ENCODE measurements around the gene ITGAD. TPM values are rescaled to one million over a fixed set of nuclear protein-coding genes. Genes with fewer than 3 reads are reported as not detected.

Gene ITGAD
- total RNA-seq, 1 experiment from 2014 or later = not detected

DNA sequence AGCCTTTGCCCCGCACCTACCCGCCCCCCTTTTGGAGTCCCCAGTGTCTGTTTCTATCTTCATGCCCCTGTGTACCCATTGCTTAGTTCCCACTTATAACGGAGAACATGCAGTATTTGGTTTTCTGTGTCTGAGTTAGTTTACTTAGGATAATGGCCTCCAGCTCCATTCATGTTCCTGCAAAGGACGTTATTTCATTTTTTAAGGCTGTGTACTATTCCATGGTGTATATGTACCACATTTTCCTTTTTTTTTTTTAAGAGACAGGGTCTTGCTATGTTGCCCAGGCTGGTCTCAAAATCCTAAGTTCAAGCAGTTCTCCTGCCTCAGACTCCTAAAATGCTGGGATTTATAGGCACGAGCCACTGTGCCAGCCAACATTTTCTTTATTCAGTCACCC is 74.7 kb downstream of the ITGAD start:
- POLR2A ChIA-PET (ENCODE audit: low non-redundant PET) = no interaction called here
- no TSS peak for BruUV-seq (replicated peaks)
- H3K36me3 ChIP-seq (ENCODE audit: insufficient read depth, low read length, poor library complexity, severe bottlenecking) = no peaks in the 10 kb centered on the region
- no peaks in the 10 kb centered on the region for H3K9me3 ChIP-seq (ENCODE audit: low read depth, low read length, poor library complexity, severe bottlenecking)
- intact Hi-C loops (cut with micrococcal nuclease; ENCODE audit: unreplicated experiment) = no loop called here
- no peak for DNase-seq (ENCODE audit: low spot score)
- TF ChIP-seq, protein P1, sequence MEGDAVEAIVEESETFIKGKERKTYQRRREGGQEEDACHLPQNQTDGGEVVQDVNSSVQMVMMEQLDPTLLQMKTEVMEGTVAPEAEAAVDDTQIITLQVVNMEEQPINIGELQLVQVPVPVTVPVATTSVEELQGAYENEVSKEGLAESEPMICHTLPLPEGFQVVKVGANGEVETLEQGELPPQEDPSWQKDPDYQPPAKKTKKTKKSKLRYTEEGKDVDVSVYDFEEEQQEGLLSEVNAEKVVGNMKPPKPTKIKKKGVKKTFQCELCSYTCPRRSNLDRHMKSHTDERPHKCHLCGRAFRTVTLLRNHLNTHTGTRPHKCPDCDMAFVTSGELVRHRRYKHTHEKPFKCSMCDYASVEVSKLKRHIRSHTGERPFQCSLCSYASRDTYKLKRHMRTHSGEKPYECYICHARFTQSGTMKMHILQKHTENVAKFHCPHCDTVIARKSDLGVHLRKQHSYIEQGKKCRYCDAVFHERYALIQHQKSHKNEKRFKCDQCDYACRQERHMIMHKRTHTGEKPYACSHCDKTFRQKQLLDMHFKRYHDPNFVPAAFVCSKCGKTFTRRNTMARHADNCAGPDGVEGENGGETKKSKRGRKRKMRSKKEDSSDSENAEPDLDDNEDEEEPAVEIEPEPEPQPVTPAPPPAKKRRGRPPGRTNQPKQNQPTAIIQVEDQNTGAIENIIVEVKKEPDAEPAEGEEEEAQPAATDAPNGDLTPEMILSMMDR (conservative IDR thresholded peaks at IDR 0.05; ENCODE audit: low read depth, low read length) = no peak
- no peak for TF ChIP-seq EZH2 (IDR thresholded peaks at IDR 0.05; ENCODE audit: borderline replicate concordance, low read depth, low read length, poor library complexity, severe bottlenecking)
- H3K4me3 ChIP-seq (ENCODE audit: low read depth, low read length, poor library complexity, severe bottlenecking) = no peak overlapping the region
- H3K27ac ChIP-seq (ENCODE audit: low read depth, low read length, poor library complexity, severe bottlenecking) = no peak overlapping the region
- no peaks in the 10 kb centered on the region for H3K27me3 ChIP-seq (replicated peaks; ENCODE audit: insufficient read depth, low read depth, low read length, poor library complexity)
- CTCF ChIA-PET = no interaction called here
- H3K4me1 ChIP-seq (ENCODE audit: insufficient read depth, low read length, poor library complexity, severe bottlenecking) = no peaks in the 10 kb centered on the region

- Histone ChIP-seq H3K9me3 (ENCODE audit: low read depth, low read length, poor library complexity, severe bottlenecking) (no peaks in the 10 kb centered on the region), H3K4me1 (ENCODE audit: insufficient read depth, low read length, poor library complexity, severe bottlenecking) (no peaks in the 10 kb centered on the region), H3K27ac (ENCODE audit: low read depth, low read length, poor library complexity, severe bottlenecking) (no peak overlapping the region), H3K36me3 (ENCODE audit: insufficient read depth, low read length, poor library complexity, severe bottlenecking) (no peaks in the 10 kb centered on the region), H3K4me3 (ENCODE audit: low read depth, low read length, poor library complexity, severe bottlenecking) (no peak overlapping the region), H3K27me3 (replicated peaks; ENCODE audit: insufficient read depth, low read depth, low read length, poor library complexity) (no peaks in the 10 kb centered on the region)
- CTCF ChIA-PET = no interaction called here
- BruUV-seq (replicated peaks) = no TSS peak
- intact Hi-C loops (cut with micrococcal nuclease; ENCODE audit: unreplicated experiment) = no loop called here
- DNase-seq (ENCODE audit: low spot score) = no peak
- TF ChIP-seq, protein P1 (conservative IDR thresholded peaks at IDR 0.05; ENCODE audit: low read depth, low read length) = no peak
- no peak for TF ChIP-seq EZH2 (IDR thresholded peaks at IDR 0.05; ENCODE audit: borderline replicate concordance, low read depth, low read length, poor library complexity, severe bottlenecking)
- POLR2A ChIA-PET (ENCODE audit: low non-redundant PET) = no interaction called here
These were observed 77.5 kb downstream of the ITGAD start for GRCh38 chr16:31470615-31471014.

DNA sequence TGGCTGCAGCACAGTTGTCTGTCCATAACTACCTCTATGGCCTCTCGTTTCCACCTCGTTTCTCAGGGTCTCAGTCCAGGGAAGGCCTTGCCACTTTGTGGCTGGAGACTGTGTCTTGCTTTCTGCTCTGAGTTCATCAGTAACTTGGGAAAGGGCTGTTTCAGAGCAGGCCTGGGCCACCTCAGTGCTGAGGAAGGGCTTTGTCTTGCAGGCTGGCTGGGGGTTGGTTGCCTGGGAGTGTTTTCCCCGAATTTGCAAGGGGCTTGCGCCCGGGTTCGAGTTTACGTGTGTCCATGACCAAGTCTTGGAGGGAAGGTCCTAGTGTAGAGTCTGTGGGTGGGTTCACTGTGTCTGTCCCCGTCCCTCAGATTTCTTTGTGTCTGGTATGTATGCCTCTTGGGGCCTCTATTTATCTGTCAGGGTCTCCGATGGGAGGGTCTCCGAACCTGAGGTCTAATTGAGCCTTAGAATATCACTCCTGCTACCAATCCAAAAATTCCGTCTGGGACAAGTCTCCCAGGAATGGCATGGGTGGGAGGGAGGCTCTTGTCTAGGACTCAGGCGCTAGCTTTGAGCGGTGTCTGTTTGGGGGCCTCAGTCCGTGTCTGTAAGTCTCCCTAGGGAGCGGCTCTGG is 78.2 kb downstream of the ITGAD start:
- Histone ChIP-seq H3K4me3 (ENCODE audit: low read depth, low read length, poor library complexity, severe bottlenecking) (peak overlapping the region; percentile 60), H3K36me3 (ENCODE audit: insufficient read depth, low read length, poor library complexity, severe bottlenecking) (no peaks in the 10 kb centered on the region), H3K9me3 (ENCODE audit: low read depth, low read length, poor library complexity, severe bottlenecking) (no peaks in the 10 kb centered on the region), H3K27ac (ENCODE audit: low read depth, low read length, poor library complexity, severe bottlenecking) (no peak overlapping the region), H3K4me1 (ENCODE audit: insufficient read depth, low read length, poor library complexity, severe bottlenecking) (no peaks in the 10 kb centered on the region), H3K27me3 (replicated peaks; ENCODE audit: insufficient read depth, low read depth, low read length, poor library complexity) (no peaks in the 10 kb centered on the region)
- TF ChIP-seq, protein P1 (conservative IDR thresholded peaks at IDR 0.05; ENCODE audit: low read depth, low read length) = no peak
- TF ChIP-seq EZH2 (IDR thresholded peaks at IDR 0.05; ENCODE audit: borderline replicate concordance, low read depth, low read length, poor library complexity, severe bottlenecking) = no peak
- ChIA-PET POLR2A (ENCODE audit: low non-redundant PET) (no interaction called here), CTCF (interaction anchor here (0.6 kb wide), 2 partner anchors 10 to 544 kb away, joined by 4 read pairs; no protein-coding TSS in a partner anchor)
- BruUV-seq (replicated peaks) = no TSS peak
- intact Hi-C loops (cut with micrococcal nuclease; ENCODE audit: unreplicated experiment) = no loop called here
- no peak for DNase-seq (ENCODE audit: low spot score)

All from A673 (cell line).